ENCODE measurements around the gene DTWD2.

- TF ChIP-seq, protein P1, sequence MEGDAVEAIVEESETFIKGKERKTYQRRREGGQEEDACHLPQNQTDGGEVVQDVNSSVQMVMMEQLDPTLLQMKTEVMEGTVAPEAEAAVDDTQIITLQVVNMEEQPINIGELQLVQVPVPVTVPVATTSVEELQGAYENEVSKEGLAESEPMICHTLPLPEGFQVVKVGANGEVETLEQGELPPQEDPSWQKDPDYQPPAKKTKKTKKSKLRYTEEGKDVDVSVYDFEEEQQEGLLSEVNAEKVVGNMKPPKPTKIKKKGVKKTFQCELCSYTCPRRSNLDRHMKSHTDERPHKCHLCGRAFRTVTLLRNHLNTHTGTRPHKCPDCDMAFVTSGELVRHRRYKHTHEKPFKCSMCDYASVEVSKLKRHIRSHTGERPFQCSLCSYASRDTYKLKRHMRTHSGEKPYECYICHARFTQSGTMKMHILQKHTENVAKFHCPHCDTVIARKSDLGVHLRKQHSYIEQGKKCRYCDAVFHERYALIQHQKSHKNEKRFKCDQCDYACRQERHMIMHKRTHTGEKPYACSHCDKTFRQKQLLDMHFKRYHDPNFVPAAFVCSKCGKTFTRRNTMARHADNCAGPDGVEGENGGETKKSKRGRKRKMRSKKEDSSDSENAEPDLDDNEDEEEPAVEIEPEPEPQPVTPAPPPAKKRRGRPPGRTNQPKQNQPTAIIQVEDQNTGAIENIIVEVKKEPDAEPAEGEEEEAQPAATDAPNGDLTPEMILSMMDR (conservative IDR thresholded peaks at IDR 0.05): no peak
- TF ChIP-seq EZH2 (IDR thresholded peaks at IDR 0.05; ENCODE audit: low read depth): no peak
These were observed 56.8 kb downstream of the DTWD2 start for GRCh38 chr5:118931564-118931963.
